Measurements from ENCODE around the gene ESM1.
"Not testable (repeated sequence)": the region's sequence is repeated elsewhere in the genome, so short reads cannot be mapped to it uniquely, and the experiment has no call there.

ESM1 gene, protein sequence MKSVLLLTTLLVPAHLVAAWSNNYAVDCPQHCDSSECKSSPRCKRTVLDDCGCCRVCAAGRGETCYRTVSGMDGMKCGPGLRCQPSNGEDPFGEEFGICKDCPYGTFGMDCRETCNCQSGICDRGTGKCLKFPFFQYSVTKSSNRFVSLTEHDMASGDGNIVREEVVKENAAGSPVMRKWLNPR

DNA sequence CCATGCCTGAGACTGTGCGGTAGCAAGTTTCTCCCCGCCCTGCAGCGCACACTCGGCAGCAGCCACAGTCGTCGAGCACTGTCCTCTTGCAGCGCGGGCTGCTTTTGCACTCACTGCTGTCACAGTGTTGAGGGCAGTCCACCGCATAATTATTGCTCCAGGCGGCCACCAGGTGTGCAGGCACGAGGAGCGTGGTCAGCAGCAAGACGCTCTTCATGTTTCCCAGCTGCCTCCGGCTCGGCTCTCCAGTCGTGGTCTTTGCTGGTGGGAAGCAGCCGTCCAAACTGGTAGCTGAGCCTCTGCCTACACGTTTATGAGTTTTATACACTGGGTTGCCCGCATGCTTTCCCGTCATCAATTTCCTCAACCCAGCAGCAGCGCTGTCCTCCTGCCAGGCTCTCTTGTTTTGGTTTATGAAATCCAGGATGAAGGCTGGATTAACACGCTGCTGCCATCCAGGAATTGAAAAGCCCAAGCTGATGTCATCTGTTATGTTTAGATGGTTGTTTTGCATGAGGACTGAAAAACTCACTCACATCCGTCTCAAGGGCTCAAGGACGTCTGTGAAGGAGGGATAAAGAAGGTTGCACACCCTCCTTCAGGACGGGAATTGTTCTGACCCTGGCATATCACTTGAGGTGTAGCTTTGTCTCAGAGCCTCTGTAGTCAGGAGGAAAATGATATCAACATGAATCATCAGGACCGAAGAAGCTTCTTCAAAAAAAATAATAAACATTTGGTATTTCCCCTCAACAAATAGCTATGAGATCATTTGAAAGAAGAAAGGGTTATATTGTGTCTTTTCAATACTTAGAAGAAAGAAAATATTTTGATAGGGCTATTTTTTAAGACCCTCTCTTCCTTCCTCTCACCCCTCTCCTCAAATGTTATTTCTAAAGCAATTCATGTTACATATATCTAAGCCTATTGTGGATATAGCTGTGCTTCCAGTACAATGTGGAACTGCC, at the start of gene ESM1:
Gene ESM1 (minus strand): TSS at position 293 of the 968 bp plus-strand sequence. CDS start 76 bp downstream, at position 217.
- DNase-seq = peak; percentile 41

DNA sequence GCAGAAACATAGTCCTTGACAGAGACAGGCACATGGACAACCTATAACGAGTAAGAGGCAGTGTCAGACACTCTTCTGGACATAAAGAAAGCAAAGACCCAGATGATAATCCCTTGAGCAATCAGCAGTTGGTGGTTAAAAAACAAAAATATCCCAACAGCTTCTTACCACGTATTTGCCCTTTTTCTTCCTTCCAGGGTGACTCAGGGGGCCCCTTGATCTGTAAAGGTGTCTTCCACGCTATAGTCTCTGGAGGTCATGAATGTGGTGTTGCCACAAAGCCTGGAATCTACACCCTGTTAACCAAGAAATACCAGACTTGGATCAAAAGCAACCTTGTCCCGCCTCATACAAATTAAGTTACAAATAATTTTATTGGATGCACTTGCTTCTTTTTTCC, 48.2 kb upstream of the ESM1 start:
- DNase-seq = no peak

DNA sequence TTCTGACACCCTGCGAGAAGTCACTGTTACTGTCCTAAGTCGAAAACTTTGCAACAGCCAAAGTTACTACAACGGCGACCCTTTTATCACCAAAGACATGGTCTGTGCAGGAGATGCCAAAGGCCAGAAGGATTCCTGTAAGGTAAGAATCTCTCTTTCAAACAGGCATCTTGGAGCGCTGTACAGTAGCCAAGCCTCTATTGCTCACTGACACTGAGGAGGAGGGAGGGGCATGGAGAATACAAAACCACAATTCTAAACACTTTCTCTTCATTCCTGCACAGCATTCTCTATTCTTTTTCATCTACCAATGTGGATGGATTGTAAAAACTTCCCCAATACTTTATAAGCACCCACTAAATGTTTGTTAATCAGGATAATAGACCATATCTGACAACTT, 46.1 kb upstream of the ESM1 start:
- no peak for DNase-seq

DNA sequence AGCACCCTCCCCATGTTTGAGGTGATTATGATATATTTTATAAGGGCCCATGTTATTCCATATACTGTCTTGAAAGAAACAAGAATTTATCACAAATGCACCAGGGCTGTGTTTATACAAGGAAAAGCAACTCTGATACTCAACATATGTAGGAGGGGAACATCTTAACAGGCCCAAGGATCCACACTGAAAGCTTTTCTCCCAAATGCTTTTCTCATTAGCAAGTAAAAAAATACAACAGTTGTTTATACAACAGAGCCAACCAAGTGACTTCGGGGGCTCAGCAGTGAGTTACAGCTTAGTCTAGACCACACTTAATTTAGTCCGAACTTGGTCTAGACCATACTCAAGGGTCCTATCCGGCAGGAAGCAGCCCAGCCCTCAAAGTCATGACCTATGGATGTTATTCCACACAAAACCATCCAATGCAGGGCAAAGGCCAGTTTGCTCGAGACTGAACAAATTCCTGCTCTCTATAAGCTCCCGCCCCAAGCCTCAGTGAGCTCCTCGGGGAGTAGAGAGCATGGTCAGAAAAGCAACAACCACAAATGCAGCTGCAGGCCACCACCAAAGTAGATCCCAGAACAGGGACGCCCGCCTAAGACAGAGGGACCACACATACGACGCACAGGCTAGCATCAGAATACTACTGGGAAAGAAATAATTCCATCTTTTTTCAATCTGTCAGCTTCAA, 45.4 kb upstream of the ESM1 start:
- no peak for DNase-seq

DNA sequence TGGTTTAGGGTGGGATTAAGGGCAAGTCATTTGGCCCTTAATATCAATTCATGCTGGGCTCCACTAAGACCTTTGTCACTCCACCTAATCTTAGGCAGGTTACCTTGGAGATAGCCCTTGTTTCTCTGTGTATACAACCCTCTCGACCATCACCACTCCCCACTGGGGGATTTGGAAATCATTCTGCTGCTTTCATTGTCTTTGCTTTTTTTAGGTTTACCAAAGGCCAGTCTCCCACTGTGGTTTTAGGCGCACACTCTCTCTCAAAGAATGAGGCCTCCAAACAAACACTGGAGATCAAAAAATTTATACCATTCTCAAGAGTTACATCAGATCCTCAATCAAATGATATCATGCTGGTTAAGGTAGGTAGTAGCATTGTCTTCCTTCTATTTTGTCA, 44.8 kb upstream of the ESM1 start:
- no peak for DNase-seq

DNA sequence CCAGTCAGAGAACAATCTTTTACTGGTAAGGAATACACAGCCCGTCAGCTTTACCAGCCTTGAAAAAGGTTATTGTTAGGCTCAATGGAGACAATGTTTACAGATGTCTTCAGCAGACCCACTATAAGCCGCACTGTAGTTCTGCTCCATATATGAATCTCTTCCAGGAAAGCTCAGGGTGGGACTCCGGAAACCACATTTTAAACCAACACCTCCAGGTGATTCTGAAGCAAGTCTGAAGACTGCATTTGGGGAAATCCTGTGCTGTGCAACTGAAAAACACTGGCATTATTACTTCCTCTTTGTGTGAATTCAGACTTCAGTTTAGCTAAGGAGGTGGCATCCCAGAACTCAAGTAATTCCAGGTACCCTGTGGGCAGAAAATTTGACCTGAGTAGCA, 42.2 kb upstream of the ESM1 start:
- DNase-seq = no peak

DNA sequence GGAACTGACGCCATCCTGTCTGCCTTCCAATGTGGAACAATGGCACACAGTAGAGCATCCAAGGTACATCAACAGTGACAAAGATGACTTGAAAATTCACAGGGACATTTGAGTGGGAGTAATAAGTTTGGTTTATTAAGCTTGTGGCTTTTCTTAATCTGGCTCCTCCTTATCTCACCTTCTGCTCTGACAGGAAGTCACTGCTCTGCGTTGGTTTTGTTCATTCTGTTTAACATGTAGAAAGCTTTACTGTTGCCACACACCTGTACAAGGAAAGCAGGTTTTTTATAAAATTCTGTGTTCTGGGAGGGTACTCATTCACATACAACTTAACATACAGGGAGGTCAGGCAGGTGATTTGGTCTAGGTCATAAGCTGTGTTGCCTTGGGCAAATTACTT, 37.1 kb upstream of the ESM1 start:
- DNase-seq = no peak

DNA sequence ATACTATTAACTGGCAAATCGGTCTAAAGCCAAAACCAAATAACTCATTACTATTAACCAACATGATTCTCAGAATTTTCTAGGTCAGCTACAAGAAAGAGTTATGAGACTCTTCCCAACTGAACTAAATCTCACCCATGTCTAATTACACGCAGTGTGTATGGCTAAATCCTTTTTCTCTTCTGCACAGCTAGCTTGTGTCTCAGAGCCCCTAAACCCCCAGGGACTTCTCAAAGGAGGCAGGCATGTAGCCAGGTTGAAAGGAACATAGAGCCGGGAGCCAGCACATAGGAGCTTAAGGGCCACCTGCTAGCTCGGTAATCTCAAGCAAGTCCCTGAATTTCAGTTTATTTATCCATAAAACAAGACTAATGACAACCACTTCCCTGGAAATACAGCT, 36.4 kb upstream of the ESM1 start:
- DNase-seq = no peak

DNA sequence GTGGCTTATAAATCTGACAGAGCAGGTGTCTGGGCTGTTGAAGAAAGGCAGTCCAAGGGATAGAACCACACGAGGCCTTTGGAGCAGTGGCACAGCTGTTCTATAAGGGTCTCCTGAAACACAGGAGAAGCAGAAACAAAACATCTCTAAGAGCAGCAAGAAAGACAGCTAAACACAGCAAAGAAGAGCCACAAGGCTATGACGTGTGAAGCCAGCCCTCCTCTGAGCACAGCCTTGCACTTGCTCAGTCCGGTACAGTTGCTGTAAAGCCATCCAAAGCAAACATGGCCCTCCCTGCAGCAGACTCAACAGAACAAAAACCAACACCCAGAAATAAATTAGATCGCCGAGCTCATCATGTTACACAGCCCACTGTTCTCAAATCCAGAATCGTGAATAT, 36.0 kb upstream of the ESM1 start:
- no peak for DNase-seq

DNA sequence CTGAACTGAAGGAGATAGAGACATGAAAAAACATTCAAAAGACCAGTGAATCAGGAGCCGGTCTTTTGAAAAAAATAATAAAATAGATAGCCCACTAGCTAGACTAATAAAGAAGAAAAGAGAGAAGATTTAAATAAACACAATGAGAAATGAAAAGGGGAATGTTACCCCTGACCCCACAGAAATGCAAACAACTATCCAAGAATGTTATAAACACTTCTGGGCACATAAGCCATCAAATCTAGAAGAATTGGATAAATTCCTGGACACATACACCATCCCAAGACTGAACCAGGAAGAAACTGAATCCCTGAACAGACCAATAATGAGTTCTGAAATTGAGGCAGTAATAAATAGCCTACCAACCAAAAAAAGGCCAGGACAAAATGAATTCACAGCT, 24.8 kb upstream of the ESM1 start:
- DNase-seq = not testable (repeated sequence)

DNA sequence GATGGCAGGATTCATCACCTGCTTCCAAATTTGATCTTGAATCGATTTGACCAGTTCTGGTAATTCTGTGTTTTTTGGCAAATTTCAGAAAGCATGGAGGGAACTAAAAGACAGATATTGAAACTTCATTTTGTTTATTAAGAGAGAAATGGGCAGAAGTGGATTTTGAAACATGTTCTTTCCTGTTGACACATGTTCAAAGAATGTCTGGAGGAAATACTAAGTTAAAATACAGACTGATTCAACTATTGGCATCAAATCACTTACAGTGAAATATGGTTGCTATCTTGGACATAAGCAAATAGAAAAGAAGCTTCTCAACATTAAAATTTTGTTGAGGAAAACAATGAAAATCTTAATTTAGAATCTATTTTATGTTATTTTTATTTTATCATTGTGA, 19.3 kb upstream of the ESM1 start:
- no peak for DNase-seq

DNA sequence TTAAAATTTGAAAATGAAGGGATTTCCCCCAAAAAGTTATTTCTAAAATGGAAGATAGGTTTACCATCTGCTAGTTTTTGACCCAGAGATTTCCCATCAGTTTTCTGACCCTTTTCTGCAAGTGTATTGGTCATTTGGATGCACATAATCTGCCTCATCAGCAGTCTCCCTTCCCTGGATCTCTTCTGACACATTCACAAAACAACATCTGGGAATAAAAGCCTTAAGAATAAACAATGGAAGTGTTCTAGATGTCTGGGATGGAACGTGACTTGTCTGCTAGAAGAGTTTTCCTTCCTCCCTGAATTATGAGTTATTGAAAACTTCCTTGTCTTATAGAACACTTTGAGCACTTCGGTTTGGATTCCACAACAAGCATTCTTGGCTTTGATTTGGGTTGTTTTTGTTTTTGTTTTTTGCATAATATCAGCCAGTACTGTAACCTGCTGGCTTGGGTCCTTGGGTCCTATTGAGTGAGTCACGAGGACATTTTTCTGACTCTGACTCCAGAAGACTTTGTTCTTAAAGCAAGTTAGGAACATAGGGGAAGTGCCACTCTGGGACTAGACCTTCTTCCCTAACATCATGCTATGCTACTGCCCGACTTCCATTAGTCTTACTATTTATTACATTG, 18.2 kb upstream of the ESM1 start:
- no peak for DNase-seq

DNA sequence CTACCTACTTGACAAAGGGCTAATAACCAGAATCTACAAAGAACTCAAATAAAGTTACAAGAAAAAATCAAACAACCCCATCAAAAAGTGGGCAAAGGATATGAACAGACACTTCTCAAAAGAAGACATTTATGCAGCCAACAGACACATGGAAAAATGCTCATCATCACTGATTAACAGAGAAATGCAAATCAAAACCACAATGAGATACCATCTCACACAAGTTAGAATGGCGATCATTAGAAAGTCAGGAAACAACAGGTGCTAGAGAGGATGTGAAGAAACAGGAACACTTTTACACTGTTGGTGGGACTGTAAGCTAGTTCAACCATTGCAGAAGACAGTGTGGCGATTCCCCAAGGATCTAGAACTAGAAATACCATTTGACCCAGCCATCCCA, 16.8 kb upstream of the ESM1 start:
- not testable (repeated sequence) for DNase-seq

DNA sequence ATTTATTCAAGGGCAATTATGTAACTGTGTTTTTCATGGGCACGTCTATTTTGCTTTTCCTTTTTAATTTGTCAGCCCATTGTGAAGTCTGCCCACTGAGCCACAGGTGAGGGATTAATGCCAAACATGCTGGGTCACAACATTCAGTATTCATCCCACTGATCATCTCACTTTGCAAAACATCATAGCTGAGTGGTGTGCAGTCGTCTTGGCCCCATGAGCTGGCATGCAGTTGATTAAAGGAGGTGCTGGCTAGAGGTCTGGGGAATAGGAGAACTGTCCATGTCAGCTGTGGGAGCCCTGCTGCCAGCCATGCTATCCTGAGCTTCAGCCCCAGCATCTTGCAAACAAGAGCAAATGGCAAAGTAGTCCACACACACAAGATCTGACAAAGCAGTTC, 11.7 kb upstream of the ESM1 start:
- no peak for DNase-seq

DNA sequence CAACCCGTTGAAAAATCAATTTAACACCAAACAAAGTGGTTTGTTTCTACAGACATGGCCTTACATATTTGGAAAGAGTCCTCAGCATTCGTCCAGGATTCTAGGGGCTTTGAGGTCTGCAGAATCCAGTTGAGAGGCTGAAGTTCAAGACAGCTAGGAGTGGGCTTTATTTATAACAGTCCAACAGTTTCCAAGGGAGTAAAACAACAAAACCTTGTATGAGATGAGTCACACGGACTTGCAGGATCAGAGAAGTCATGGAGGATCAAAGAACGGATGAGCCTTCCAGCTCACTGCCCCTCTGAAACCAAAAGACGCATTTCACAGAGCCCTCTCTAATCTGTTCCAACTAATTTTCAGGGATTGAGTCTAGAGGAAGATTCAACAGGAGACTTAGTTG, 11.1 kb upstream of the ESM1 start:
- no peak for DNase-seq

DNA sequence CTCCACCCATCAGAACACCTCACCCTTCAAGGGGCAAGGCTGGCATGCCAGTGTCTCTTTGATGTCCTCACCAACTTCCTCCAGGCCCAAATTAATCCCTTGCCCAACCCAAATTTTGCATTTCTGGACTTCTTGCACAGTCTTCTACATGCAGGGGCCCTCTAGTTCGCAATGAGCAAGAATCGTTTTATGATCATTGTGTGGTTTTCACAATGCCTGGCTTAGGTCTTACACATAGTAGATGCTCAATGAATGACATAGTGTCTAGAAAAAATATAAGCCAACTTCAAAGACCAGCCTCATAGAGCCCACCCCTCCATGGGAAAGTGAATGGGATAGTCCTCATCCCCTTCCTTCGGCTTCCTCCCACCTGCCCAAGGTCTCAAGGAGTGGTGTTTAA, 9.8 kb upstream of the ESM1 start:
- DNase-seq = no peak

DNA sequence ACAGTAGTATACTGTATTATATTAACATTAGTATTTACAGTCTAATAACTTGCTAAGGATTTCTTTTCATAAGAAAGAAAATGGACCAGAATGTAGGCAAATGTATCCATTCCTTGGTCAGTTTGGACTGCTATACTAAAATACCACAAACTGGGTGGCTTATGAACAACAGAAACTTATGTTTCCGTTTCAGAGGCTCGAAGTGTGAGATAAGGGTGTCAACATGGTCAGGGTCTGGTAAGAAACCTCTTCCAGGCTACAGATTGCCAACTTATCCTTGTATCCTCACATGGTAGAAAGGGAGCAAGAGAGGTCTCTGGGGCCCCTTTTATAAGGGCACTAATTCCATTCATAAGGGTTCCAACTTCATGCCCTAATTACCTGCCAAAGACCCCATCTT, 9.2 kb upstream of the ESM1 start:
- no peak for DNase-seq

DNA sequence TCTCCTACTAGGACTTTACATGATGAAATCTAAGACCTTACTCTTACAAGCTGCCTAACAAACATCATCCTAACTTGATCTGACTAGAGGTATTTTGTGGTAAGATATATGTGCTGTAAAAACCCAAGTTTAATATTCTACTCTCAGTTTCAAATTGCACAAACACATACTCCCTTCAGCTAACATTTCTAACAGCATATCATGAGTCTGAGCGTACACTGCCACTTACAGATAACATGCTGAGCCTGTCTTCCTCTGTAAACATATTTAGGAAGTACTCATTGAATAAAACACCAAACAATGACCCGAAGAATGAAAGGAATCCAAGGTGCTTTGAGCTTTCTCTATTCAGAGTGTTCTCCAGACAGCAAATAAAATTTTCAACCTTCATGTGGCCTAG, 7.9 kb upstream of the ESM1 start:
- no peak for DNase-seq

DNA sequence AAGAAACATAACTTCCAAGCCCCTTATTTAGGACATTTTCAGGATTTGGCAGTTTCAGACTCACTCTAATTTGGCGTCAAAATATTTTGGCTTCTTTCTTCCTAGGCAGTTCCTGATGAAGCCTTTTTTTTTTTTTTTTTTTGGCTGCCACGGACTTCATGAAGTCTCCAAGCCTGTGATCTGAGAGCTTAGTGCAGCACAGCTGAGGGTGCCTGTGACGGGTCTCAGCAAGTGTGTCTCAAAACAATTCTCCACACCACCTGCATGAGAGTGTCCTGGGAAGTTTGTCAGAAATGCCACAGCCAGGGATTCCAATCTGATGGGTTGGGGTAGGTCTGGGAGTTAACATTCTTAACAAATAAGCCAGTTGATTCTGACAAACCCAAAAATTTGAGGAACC, 6.0 kb upstream of the ESM1 start:
- DNase-seq = no peak

DNA sequence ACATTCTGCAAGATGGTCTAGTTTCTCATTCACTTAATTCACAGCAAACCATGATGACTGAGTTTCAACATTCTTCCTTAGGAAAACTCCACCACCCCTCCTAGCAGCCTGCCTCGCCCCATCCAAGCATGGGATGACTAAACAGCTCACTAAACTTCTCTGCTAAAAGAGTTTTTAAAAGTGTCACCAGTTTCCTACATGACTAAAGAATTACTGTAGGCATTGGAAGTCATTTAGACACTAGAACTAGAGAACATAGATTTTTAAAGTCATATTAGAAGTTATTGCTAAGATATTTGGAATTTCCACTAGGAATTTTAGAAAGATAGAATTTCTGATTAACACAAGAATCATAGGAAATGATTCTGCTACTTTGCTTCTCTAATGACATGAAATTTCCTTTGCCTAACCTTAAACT, 5.5 kb upstream of the ESM1 start:
- no peak for DNase-seq

DNA sequence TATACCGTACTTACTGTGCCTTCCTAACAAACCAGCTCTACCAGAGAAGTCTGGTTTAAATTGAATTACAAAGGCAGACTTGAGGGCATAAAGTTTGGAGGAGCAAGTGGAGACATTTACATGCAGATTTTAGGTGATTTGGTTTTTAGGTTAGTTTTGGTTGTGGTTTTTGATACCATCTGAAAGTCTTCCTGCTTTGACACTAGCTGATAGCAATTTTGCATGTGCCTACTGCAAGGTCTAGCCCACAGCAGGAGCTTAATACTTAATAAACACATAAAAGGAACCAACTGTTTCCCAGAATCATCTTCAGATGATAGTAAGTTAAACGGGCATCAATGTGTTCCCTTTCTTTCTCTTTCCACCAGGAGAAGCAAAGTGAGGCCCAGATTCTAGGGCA, 3.4 kb upstream of the ESM1 start:
- DNase-seq = no peak

DNA sequence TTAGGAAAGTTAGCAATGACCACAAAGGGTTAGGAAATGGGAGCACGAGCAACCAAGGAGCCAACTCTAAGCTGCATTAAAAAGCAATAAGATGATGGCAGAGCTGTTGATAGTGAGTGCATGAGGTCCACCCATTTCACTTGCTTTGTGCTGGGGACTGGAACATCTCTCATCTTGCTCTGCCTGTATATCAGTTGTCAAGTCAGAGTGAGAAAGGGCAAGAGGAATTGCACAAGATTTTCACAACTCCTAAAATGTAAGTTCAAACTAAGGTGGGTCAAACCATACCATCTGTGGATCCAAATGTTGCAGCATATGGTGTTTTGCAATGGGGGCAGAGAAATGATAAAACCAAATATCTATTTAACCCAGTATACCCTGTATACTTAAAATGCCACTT, 2.8 kb upstream of the ESM1 start:
- DNase-seq = no peak

DNA sequence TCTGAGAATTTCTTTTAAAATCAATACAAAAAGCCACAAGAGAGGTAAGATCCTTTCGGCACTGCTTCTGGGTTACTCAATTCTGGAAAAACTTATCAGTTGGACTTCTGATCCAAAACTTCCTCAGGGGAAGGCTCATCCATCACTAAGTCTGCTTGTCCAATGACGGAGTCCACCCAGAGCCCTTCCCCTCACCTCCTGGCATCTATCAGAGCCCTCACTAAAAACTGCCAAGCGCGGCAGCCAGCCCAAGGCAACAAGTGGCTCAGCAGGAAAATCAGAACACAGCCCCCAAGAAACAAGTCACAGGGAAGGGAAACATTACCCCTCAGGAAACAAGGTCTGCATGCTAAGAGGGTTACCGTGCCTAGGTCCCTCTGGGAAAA, 869 bp upstream of the ESM1 start:
- DNase-seq = no peak

DNA sequence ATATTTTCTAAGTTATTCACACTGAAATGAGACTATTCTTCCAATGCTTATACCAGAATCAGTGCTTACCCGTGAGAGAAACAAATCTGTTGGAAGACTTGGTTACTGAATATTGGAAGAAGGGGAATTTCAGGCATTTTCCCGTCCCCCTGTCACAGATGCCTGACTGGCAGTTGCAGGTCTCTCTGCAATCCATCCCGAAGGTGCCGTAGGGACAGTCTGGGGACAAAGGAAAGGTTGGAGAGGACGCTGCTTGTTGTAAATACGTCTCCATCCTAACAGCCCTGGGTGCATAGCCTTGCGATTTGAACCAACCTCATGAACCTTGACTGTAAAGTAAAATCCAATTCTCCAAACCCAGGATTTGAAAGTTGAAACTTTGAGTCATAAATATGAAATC, 3.5 kb downstream of the ESM1 start:
- DNase-seq = no peak
